GM18520 (cell line): ENCODE measurements around the gene CNTNAP2.

Source experiments
- ATAC-seq: cut with Tn5 transposase; IDR thresholded peaks from one replicate; pipeline ENCODE4 v1.9.1; 2021; ENCODE audit not compliant: unreplicated experiment

CNTNAP2 gene

GRCh38 chr7:148211740-148212151 is 2095.1 kb downstream of the CNTNAP2 start:
- ATAC-seq: no peak

GRCh38 chr7:148212731-148213130 is 2096.1 kb downstream of the CNTNAP2 start:
- ATAC-seq: no peak

GRCh38 chr7:148214101-148214500 is 2097.5 kb downstream of the CNTNAP2 start:
- no peak for ATAC-seq

GRCh38 chr7:148218603-148219002 is 2102.0 kb downstream of the CNTNAP2 start:
- ATAC-seq: no peak

- ATAC-seq: no peak
Measured at GRCh38 chr7:148222721-148223120, 2106.1 kb downstream of the CNTNAP2 start.

GRCh38 chr7:148223160-148223559 is 2106.6 kb downstream of the CNTNAP2 start:
- no peak for ATAC-seq

GRCh38 chr7:148223738-148224137 is 2107.1 kb downstream of the CNTNAP2 start:
- no peak for ATAC-seq

- no peak for ATAC-seq
Measured at GRCh38 chr7:148230296-148230695, 2113.7 kb downstream of the CNTNAP2 start.

- ATAC-seq: no peak
Measured at GRCh38 chr7:148230883-148231282, 2114.3 kb downstream of the CNTNAP2 start.

GRCh38 chr7:148232784-148233183 is 2116.2 kb downstream of the CNTNAP2 start:
- ATAC-seq: no peak

- ATAC-seq: no peak
Measured at GRCh38 chr7:148234715-148235114, 2118.1 kb downstream of the CNTNAP2 start.

GRCh38 chr7:148238761-148239325 is 2122.2 kb downstream of the CNTNAP2 start:
- ATAC-seq: no peak

GRCh38 chr7:148241700-148242293 is 2125.2 kb downstream of the CNTNAP2 start:
- ATAC-seq: no peak

- peak; percentile 61 for ATAC-seq
Measured at GRCh38 chr7:148242294-148242821, 2125.8 kb downstream of the CNTNAP2 start.

GRCh38 chr7:148245381-148245780 is 2128.8 kb downstream of the CNTNAP2 start:
- no peak for ATAC-seq

GRCh38 chr7:148253629-148254028 is 2137.0 kb downstream of the CNTNAP2 start:
- peak; percentile 48 for ATAC-seq

GRCh38 chr7:148255333-148255732 is 2138.7 kb downstream of the CNTNAP2 start:
- ATAC-seq: no peak

GRCh38 chr7:148256433-148256832 is 2139.8 kb downstream of the CNTNAP2 start:
- no peak for ATAC-seq

- ATAC-seq: no peak
Measured at GRCh38 chr7:148260599-148260998, 2144.0 kb downstream of the CNTNAP2 start.

GRCh38 chr7:148261523-148261922 is 2144.9 kb downstream of the CNTNAP2 start:
- no peak for ATAC-seq

GRCh38 chr7:148261996-148262688 is 2145.5 kb downstream of the CNTNAP2 start:
- no peak for ATAC-seq

- no peak for ATAC-seq
Measured at GRCh38 chr7:148262721-148263229, 2146.2 kb downstream of the CNTNAP2 start.
